Hindlimb muscle (tissue), 1 donor: ENCODE results near the gene NINL. TPM values are rescaled to one million over a fixed set of nuclear protein-coding genes. Genes with fewer than 3 reads are reported as not detected.

ENCODE experiments used
- DNase-seq: peaks from one replicate; pipeline ENCODE4 v3.0.0-alpha.2; 2013
- polyA plus RNA-seq: library from polyadenylated mRNA; unstranded; fragments of 120-200 nt; gene quantifications from one replicate; pipeline ENCODE4 v1.2.1, GENCODE V29; 2013; ENCODE audit not compliant: insufficient read length

The NINL gene
- polyA plus RNA-seq, 1 donor: 19.4 TPM

GRCh38 chr20:25407311-25408169, 177.8 kb downstream of the NINL start, which contains the start of gene GINS1:
Gene GINS1 (plus strand): TSS chr20:25407673. CDS start chr20:25407821, 148 bp downstream.
- DNase-seq: peak; percentile 88

Other genes with a start within 250 kb of the NINL start
- gene ABHD12, start 194.7 kb downstream of the NINL start, polyA plus RNA-seq: 21.1 TPM
- gene GINS1, start 177.9 kb downstream of the NINL start, polyA plus RNA-seq: 6.0 TPM
- 2.4 TPM for gene NANP, start 38.5 kb upstream of the NINL start, polyA plus RNA-seq
- 26.0 TPM for gene ZNF337, start 111.3 kb upstream of the NINL start, polyA plus RNA-seq